Measurements from ENCODE around the gene RPP14.

DNA sequence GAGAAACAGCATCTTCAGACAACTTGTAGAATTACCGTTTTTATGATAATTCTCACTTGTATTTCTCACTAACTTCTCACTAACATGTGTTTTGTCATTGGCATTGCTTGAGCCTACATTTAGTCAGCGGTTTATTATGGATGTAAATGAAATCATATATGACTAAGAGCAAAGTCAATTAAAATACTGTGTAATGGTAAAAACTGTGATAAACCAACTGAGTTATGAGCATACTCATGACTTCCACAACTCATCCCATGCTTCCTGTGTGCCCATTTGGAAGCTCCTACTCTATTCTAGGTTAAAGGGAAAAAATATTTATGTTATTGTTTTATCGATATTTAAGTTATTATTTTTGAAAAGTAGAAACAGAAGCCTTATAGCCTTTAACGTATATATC, 39.4 kb downstream of the RPP14 start:
- TF ChIP-seq, protein P1, sequence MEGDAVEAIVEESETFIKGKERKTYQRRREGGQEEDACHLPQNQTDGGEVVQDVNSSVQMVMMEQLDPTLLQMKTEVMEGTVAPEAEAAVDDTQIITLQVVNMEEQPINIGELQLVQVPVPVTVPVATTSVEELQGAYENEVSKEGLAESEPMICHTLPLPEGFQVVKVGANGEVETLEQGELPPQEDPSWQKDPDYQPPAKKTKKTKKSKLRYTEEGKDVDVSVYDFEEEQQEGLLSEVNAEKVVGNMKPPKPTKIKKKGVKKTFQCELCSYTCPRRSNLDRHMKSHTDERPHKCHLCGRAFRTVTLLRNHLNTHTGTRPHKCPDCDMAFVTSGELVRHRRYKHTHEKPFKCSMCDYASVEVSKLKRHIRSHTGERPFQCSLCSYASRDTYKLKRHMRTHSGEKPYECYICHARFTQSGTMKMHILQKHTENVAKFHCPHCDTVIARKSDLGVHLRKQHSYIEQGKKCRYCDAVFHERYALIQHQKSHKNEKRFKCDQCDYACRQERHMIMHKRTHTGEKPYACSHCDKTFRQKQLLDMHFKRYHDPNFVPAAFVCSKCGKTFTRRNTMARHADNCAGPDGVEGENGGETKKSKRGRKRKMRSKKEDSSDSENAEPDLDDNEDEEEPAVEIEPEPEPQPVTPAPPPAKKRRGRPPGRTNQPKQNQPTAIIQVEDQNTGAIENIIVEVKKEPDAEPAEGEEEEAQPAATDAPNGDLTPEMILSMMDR (IDR thresholded peaks at IDR 0.05) = no peak
- TF ChIP-seq RNF2 (IDR thresholded peaks at IDR 0.05; ENCODE audit: borderline replicate concordance, low read depth) (no peak), BHLHE40 (IDR thresholded peaks at IDR 0.05; ENCODE audit: low read depth, low read length) (no peak), POLR2A (IDR thresholded peaks at IDR 0.05; ENCODE audit: low read length) (no peak), RFX5 (IDR thresholded peaks at IDR 0.05) (no peak), NFE2L2 (conservative IDR thresholded peaks at IDR 0.05; ENCODE audit: low read length) (no peak), NR3C1 (IDR thresholded peaks at IDR 0.05) (no peak), MAFK (IDR thresholded peaks at IDR 0.05; ENCODE audit: partially characterized antibody) (no peak), CBX2 (IDR thresholded peaks at IDR 0.05; ENCODE audit: borderline replicate concordance, low read depth) (no peak)
- TF ChIP-seq, protein P2, sequence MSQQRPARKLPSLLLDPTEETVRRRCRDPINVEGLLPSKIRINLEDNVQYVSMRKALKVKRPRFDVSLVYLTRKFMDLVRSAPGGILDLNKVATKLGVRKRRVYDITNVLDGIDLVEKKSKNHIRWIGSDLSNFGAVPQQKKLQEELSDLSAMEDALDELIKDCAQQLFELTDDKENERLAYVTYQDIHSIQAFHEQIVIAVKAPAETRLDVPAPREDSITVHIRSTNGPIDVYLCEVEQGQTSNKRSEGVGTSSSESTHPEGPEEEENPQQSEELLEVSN (IDR thresholded peaks at IDR 0.05; ENCODE audit: borderline replicate concordance, low read depth) = no peak
